GM12878 (cell line): ENCODE measurements around the gene NKX2-3. TPM values are rescaled to one million over a fixed set of nuclear protein-coding genes. Genes with fewer than 3 reads are reported as not detected.
A peak's percentile ranks its signal among the peaks of the same experiment; 100 is the strongest.

Experiments
- ATAC-seq: fragments of 200-7000 bp; cut with Tn5 transposase; 3 replicates; pipeline ENCODE4 v1.9.1; 2020; ENCODE audit warnings: mild to moderate bottlenecking, moderate library complexity
- BruUV-seq: library from RNA; stranded (reverse); fragments of 400-500 nt; replicated peaks from 2 replicates; lab custom pipeline; 2021; lab: Mats Ljungman, UMichigan
- CTCF ChIA-PET: fragments of 300-600 bp; sonication (Branson Sonifier 250); formaldehyde crosslinking; extraction: SDS; loops from one replicate; lab custom pipeline; 2021; ENCODE audit warnings: inconsistent platforms; lab: Yijun Ruan, JAX
- POLR2A ChIA-PET: fragments of 350-600 bp; formaldehyde crosslinking; extraction: SDS; loops from one replicate; lab custom pipeline; 2021; ENCODE audit warnings: inconsistent platforms; lab: Charles Lee
- RAD21 ChIA-PET: fragments of 300-600 bp; sonication (Branson Sonifier 250); formaldehyde crosslinking; loops from one replicate; lab custom pipeline; 2023; ENCODE audit warnings: antibody characterized with exemption; ENCODE audit not compliant: unreplicated experiment; lab: Charles Lee
- SMC1A ChIA-PET: fragments of 300-600 bp; sonication (Branson Sonifier 250); formaldehyde crosslinking; loops from one replicate; lab custom pipeline; 2023; ENCODE audit not compliant: unreplicated experiment, uncharacterized antibody; lab: Charles Lee
- DNase-seq: peaks from one replicate; pipeline ENCODE4 v3.0.0-alpha.2; 2011; ENCODE audit warnings: low read depth, low spot score
- FAIRE-seq: peaks from 3 replicates; lab custom pipeline; 2011; peaks lifted over from hg19 to GRCh38; lab: Jason Lieb, UNC
- H2AFZ ChIP-seq: 2 replicates; pipeline ENCODE4 v1.6.0; 2011; ENCODE audit warnings: low read depth, low read length, control low read depth; ENCODE audit not compliant: control insufficient read depth
- H3K27ac ChIP-seq: 2 replicates; pipeline ENCODE4 v1.5.1; 2011; ENCODE audit warnings: control low read depth; ENCODE audit not compliant: control insufficient read depth, insufficient read depth
- H3K27me3 ChIP-seq, 2 experiments: replicated peaks in 1 of 2; 2 replicates each; pipeline versions ENCODE4 v1.6.0 to v1.6.1; 2011; ENCODE audit warnings: low read length in 1 of 2; ENCODE audit not compliant: control insufficient read depth in 2 of 2, insufficient read depth in 2 of 2
- H3K36me3 ChIP-seq, 2 experiments: 2 replicates each; pipeline ENCODE4 v1.5.1; 2011; ENCODE audit warnings: low read length in 1 of 2; ENCODE audit not compliant: control insufficient read depth in 2 of 2, insufficient read depth in 2 of 2
- H3K4me1 ChIP-seq: 2 replicates; pipeline ENCODE4 v1.6.1; 2011; ENCODE audit warnings: mild to moderate bottlenecking, low read length, moderate library complexity, mixed read lengths; ENCODE audit not compliant: control insufficient read depth, insufficient read depth
- H3K4me2 ChIP-seq: 2 replicates; pipeline ENCODE4 v1.6.0; 2011; ENCODE audit warnings: control low read depth; ENCODE audit not compliant: control insufficient read depth, insufficient read depth
- H3K4me3 ChIP-seq: fragments of 200-600 bp; sonication (generic); 2 replicates; pipeline ENCODE4 v1.5.1; 2016
- H3K79me2 ChIP-seq: 2 replicates; pipeline ENCODE4 v1.6.0; 2011; ENCODE audit warnings: low read length; ENCODE audit not compliant: control insufficient read depth, insufficient read depth
- H3K9ac ChIP-seq: 2 replicates; pipeline ENCODE4 v1.8.0; 2011; ENCODE audit warnings: low read length, control low read depth, mixed read lengths; ENCODE audit not compliant: control insufficient read depth, insufficient read depth
- H3K9me3 ChIP-seq: replicated peaks from 3 replicates; pipeline ENCODE4 v1.5.1; 2011; ENCODE audit warnings: mild to moderate bottlenecking, low read length; ENCODE audit not compliant: control insufficient read depth, insufficient read depth
- H4K20me1 ChIP-seq: 2 replicates; pipeline ENCODE4 v1.6.0; 2011; ENCODE audit not compliant: control insufficient read depth, insufficient read depth
- RAD21 ChIP-seq: IDR thresholded peaks from 2 replicates; pipeline ENCODE4 v1.6.1; 2011; ENCODE audit warnings: mild to moderate bottlenecking, low read depth, low read length, moderate library complexity; ENCODE audit not compliant: insufficient read depth
- SMC3 ChIP-seq: IDR thresholded peaks from 2 replicates; pipeline ENCODE4 v1.6.1; 2011; ENCODE audit warnings: low read length, improper control_type of control experiment, borderline replicate concordance
- YY1 ChIP-seq: IDR thresholded peaks from 2 replicates; pipeline ENCODE4 v1.6.1; 2011; ENCODE audit warnings: low read depth, mild to moderate bottlenecking, low read length
- WGBS: methylation state at CpG from one replicate; pipeline ENCODE4 v1.1.6; 2016; ENCODE audit warnings: low lambda C conversion rate; ENCODE audit not compliant: insufficient replicate concordance, insufficient coverage; ENCODE audit errors: missing lambda C conversion rate; 5-methylcytosine and 5-hydroxymethylcytosine counted together
- in situ Hi-C: fragments of 300-500 bp; cut with MboI; formaldehyde crosslinking; loops from 9 replicates; pipeline ENCODE4 v1.14.3; 2018; ENCODE audit warnings: mixed read lengths
- intact Hi-C: fragments of 100-400 bp; cut with micrococcal nuclease; formaldehyde crosslinking; loops from one replicate; pipeline ENCODE4 v1.14.2; 2022; ENCODE audit not compliant: unreplicated experiment
- polyA plus RNA-seq, 11 experiments: library from polyadenylated mRNA; depleted of rRNA in 4 of 11; unstranded in 6 of 11; stranded (reverse) in 5 of 11; fragments of >200 nt; fragmentation: Nextera tagmentation in 4 of 11; fragmentation: Illumina TruSeq in 1 of 11; extraction: Ambion mirVana in 4 of 11; extraction: Trizol in 1 of 11; gene quantifications; 1 replicate in 1 of 11; 2 replicates in 10 of 11; pipeline versions ENCODE4 v1.2.1 to v1.2.3, GENCODE V29; 2011 to 2016; ENCODE audit warnings: inconsistent platforms in 2 of 11, missing spikeins in 2 of 11, low read depth in 1 of 11
- total RNA-seq, 4 experiments: library from RNA; depleted of rRNA in 3 of 4; stranded (reverse); fragments of >200 nt in 3 of 4; fragmentation: Illumina TruSeq in 1 of 4; extraction: Trizol in 1 of 4; gene quantifications; 2 replicates each; pipeline versions ENCODE4 v1.2.1 to v1.2.3, GENCODE V29; 2013 to 2021
- TF ChIP-seq, protein P1 (sequence below), 3 experiments: IDR thresholded peaks in 2 of 3; conservative IDR thresholded peaks in 1 of 3; 2 replicates each; pipeline ENCODE4 v1.5.1; 2011; ENCODE audit warnings: low read depth in 3 of 3, low read length in 3 of 3, mild to moderate bottlenecking in 3 of 3, control low read depth in 2 of 3, moderate library complexity in 2 of 3, inconsistent platforms in 1 of 3, mixed read lengths in 1 of 3; ENCODE audit not compliant: control insufficient read depth in 2 of 3, insufficient read depth in 1 of 3; ENCODE audit errors: extremely low read depth in 1 of 3
- TF ChIP-seq, protein P2 (sequence below): fragments of 450-650 bp; IDR thresholded peaks from 2 replicates; pipeline ENCODE4 v1.6.1; 2017; ENCODE audit warnings: mild to moderate bottlenecking, moderate library complexity

NKX2-3 gene
- total and polyA plus RNA-seq, 10 of the 15 experiments (the other 5 are each of a cell fraction or from before 2014, with no cell fraction given): not detected

DNA sequence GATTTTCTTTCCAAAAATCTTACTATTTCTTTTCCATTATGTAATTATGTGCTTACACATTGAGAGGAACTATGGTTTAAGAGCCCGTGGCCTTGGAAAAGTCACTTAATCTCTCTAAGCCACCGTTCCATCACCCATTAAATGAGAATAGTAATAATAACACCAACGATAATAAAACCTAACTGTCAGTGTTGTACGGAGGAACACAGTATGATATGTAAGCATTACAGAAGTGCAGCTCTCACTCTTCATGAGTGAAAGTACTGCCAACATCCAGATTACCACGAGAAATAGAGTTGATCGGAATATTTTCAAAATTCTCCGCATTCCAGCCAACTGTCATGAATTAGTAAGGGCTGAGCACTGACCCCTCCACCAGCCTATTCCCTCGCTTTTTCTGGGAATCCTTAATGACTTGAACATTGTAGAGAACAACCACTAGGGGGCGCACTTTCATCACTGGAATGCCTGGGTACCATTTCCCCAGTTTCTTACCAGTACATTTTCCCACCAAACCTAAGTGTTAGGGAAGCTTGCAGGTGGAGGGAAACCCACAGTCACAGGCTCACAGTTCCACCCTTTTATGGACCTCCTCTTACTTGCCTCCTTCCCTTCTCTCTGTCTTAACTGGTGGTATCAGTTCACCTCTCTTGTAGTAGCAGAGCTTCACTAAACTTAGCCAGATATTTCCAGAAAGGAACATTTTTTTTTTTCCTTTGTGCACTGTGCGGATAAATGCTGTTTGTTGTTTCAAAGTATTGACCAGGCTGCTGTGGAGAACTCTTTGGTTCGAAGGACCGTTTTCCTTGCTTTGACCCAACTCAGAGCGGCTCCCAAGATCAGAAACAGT, 27.8 kb downstream of the NKX2-3 start:
- H3K4me1 ChIP-seq: peaks cover 13% of the 10 kb centered on the region
- no peak for ATAC-seq
- H3K9me3 ChIP-seq: no peaks in the 10 kb centered on the region
- CTCF ChIA-PET: interaction anchor here (0.6 to 11.1 kb wide), 18 partner anchors 8 to 153 kb away, joined by 3 to 201 read pairs (median 5); partner anchors contain the start of gene ENTPD7
- POLR2A ChIA-PET: no interaction called here
- peak; percentile 18 for FAIRE-seq
- no peak overlapping the region for H3K4me3 ChIP-seq
- H3K36me3 ChIP-seq: no peaks in the 10 kb centered on the region
- TF ChIP-seq YY1 (0 out of 2 replicates have a peak, but pooled peaks have one; percentile 22), RAD21 (peak; percentile 69), SMC3 (peak; percentile 60; the same call in 1 of the 2 replicates)
- TF ChIP-seq, protein P1, sequence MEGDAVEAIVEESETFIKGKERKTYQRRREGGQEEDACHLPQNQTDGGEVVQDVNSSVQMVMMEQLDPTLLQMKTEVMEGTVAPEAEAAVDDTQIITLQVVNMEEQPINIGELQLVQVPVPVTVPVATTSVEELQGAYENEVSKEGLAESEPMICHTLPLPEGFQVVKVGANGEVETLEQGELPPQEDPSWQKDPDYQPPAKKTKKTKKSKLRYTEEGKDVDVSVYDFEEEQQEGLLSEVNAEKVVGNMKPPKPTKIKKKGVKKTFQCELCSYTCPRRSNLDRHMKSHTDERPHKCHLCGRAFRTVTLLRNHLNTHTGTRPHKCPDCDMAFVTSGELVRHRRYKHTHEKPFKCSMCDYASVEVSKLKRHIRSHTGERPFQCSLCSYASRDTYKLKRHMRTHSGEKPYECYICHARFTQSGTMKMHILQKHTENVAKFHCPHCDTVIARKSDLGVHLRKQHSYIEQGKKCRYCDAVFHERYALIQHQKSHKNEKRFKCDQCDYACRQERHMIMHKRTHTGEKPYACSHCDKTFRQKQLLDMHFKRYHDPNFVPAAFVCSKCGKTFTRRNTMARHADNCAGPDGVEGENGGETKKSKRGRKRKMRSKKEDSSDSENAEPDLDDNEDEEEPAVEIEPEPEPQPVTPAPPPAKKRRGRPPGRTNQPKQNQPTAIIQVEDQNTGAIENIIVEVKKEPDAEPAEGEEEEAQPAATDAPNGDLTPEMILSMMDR (IDR thresholded peaks at IDR 0.05 in 2 of 3, conservative IDR thresholded peaks at IDR 0.05 in 1 of 3; ENCODE audit: control insufficient read depth in 2 of 3, extremely low read depth in 1 of 3, insufficient read depth in 1 of 3, low read depth in 3 of 3, low read length in 3 of 3): peak; percentile 65 to 74 (median 67)
- TF ChIP-seq, protein P2, sequence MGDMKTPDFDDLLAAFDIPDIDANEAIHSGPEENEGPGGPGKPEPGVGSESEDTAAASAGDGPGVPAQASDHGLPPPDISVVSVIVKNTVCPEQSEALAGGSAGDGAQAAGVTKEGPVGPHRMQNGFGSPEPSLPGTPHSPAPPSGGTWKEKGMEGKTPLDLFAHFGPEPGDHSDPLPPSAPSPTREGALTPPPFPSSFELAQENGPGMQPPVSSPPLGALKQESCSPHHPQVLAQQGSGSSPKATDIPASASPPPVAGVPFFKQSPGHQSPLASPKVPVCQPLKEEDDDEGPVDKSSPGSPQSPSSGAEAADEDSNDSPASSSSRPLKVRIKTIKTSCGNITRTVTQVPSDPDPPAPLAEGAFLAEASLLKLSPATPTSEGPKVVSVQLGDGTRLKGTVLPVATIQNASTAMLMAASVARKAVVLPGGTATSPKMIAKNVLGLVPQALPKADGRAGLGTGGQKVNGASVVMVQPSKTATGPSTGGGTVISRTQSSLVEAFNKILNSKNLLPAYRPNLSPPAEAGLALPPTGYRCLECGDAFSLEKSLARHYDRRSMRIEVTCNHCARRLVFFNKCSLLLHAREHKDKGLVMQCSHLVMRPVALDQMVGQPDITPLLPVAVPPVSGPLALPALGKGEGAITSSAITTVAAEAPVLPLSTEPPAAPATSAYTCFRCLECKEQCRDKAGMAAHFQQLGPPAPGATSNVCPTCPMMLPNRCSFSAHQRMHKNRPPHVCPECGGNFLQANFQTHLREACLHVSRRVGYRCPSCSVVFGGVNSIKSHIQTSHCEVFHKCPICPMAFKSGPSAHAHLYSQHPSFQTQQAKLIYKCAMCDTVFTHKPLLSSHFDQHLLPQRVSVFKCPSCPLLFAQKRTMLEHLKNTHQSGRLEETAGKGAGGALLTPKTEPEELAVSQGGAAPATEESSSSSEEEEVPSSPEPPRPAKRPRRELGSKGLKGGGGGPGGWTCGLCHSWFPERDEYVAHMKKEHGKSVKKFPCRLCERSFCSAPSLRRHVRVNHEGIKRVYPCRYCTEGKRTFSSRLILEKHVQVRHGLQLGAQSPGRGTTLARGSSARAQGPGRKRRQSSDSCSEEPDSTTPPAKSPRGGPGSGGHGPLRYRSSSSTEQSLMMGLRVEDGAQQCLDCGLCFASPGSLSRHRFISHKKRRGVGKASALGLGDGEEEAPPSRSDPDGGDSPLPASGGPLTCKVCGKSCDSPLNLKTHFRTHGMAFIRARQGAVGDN: no peak
- in situ Hi-C loops: no loop called here
- no peak overlapping the region for H3K27ac ChIP-seq
- H3K27me3 ChIP-seq: no peaks in the 10 kb centered on the region; a peak in 1 of 4 replicates
- no peak overlapping the region for H3K4me2 ChIP-seq
- H2AFZ ChIP-seq: no peak overlapping the region
- 35% methylated on average over 13 of the region's 13 CpGs for WGBS
- no peak overlapping the region for H3K9ac ChIP-seq
- SMC1A ChIA-PET: interaction anchor here (1.4 to 3.0 kb wide), 6 partner anchors 43 to 171 kb away, joined by 3 to 16 read pairs (median 7); no protein-coding TSS in a partner anchor
- intact Hi-C loops: loop anchor here (1.0 to 2.0 kb wide), 2 partner anchors 52 to 168 kb away; no protein-coding TSS in a partner anchor
- no peaks in the 10 kb centered on the region for H4K20me1 ChIP-seq
- no TSS peak for BruUV-seq
- no peak for DNase-seq
- no peaks in the 10 kb centered on the region for H3K79me2 ChIP-seq
- RAD21 ChIA-PET: interaction anchor here (1.2 to 2.1 kb wide), 3 partner anchors 51 to 150 kb away, joined by 4 to 8 read pairs (median 7); no protein-coding TSS in a partner anchor
